IPS-11a (cell line): ENCODE measurements around the gene TM4SF20.
"Not testable (repeated sequence)": the region's sequence is repeated elsewhere in the genome, so short reads cannot be mapped to it uniquely, and the experiment has no call there.

Experiments used
- H3K4me3 ChIP-seq: one replicate; pipeline ENCODE4 v1.5.1; 2013; ENCODE audit warnings: low read depth, low read length, control low read depth

The TM4SF20 gene

DNA sequence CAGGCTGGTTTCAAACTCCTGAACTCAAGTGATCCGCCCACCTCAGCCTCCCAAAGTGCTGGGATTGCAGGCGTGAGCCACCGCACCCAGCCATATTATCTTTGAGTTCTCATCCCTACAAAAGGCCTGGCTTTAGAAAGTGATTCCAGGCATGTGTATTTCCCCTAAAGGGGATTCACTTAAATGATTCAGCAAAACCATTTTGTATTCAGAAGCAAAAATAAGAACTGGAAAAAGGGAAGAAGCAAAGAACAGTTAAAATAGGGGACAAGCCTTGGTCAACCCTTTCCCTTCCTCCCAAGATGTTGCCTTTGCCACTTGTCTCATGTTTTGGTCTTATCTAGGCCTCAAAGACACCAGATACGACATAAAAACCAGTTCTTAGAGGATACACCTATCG, 10.5 kb downstream of the TM4SF20 start:
- no peak overlapping the region for H3K4me3 ChIP-seq

DNA sequence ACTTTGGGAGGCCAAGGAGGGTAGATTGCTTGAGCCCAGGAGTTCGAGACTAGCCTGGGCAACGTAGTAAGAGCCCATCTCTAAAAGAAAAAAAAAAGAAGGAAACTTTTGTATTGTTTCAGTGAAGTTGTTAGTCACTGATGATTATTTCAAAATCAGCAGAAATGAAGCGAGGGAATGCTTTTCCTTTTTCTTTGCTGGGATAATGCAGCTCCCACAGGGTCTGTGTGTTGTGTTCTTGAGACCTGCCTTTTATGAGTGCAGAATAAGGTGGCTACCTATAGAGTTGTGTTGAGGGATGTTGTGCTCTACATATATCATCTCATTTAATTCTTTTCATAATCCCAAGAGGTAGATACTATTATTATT, 11.7 kb downstream of the TM4SF20 start:
- no peak overlapping the region for H3K4me3 ChIP-seq

DNA sequence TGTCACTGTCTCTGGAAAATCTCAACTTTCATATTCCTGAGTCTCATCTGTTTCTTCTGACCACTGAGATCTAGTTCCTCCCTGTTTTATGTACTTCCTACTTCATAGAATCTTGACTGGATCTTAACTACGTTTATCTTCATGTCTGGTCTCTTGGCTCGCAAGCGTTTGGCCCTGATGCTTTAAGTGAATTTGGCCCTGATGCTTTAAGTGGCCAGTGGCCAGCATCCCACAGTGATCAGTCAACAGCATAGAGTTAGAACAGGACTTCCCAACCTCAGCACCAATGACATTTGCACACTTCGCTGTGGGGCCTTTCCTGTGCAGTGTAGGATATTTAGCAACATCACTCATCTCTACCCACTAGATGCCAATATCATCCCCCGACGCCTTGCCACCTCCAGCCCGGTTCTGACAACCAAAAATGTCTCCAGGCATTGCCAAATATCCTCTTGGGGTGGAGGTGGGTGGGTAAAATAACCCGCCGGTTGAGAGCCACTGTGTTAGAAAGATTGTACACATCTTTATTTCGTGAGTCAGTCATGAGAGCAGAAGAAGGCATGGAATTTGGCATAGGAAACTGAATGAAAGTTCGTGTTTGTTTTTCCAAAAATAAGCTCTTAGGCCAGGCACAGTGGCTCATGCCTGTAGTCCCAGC, 12.2 kb downstream of the TM4SF20 start:
- H3K4me3 ChIP-seq = no peak overlapping the region

DNA sequence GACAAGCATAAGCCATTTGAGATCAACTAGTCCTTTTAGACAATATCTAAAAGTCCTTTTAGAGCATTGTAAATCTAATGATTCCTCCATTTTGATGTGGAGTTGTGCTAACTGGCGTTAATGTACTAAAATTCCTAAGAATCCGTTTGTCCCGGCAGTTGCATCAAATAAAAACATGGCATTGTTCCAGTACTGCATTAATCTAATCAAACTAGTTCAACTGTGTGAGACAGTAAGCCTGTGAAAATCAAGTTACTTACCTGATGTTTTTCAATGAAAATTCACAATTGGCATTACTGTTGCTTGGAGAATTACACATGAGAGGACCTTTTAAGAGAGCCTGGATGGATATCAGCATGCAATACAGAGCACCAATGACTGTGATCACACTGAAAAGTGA, 13.3 kb downstream of the TM4SF20 start:
- H3K4me3 ChIP-seq = no peak overlapping the region

- H3K4me3 ChIP-seq = not testable (repeated sequence)
Observed at GRCh38 chr2:227364585-227365263, 14.4 kb downstream of the TM4SF20 start.

DNA sequence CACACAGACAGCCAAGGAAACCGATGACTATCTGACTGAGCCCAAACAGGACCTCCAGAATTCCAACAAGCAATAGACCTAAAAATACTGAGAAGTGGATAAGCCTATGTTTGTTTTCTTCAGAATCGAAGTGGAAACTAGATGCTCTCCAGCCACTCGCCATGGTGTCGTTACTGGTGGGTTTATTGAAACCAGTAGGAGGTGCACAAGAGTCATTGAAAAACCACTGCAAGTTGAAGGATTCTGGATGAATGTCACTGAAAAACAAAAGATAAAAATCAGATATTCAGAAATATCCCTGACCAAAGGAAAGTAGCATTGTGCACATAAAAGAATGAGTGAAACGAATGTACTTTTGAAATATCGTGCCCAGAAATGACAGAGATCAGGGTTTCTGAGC, 15.3 kb downstream of the TM4SF20 start:
- no peak overlapping the region for H3K4me3 ChIP-seq

DNA sequence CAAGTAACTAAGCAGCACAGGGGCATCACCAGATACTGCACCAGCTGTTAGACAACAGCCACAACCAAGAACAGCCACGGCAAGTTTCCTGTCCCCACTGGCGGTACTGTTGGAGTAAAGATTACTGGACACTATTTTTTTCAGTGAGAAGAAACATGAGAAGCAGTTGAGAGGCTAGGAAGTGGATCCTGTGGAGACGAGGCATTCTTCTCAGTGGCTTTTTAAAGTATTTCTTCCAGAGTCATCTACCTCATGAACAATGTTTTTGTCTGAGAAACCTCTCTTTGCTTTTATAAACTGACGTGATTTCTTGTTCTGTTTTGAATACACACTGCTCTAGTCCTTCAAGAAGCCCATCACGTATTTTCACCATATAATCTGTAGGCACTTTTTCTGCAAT, 18.8 kb downstream of the TM4SF20 start:
- H3K4me3 ChIP-seq = no peak overlapping the region

DNA sequence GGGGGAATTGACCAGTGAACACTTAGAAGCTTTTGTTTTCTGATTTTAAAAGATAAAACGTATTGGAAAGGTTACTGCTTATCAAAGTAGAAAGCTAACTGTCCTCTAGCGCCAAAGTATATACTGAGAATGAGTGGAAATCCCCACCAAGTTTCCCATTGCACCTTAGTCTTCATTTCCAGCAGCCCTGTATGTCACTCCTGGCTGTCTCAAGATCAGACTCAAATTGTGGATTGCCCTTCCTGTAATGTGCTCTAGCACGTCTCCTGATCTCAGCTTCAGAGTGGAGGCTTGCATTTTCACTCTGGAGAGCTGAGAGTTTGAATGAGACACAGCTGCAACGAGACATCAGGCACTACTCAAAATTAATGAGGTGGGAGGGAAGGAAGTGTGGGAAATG, 27.5 kb downstream of the TM4SF20 start:
- no peak overlapping the region for H3K4me3 ChIP-seq

GRCh38 chr2:227349989-227350612, 29.0 kb downstream of the TM4SF20 start:
- no peak overlapping the region for H3K4me3 ChIP-seq

GRCh38 chr2:227348324-227348723, 30.8 kb downstream of the TM4SF20 start:
- no peak overlapping the region for H3K4me3 ChIP-seq

DNA sequence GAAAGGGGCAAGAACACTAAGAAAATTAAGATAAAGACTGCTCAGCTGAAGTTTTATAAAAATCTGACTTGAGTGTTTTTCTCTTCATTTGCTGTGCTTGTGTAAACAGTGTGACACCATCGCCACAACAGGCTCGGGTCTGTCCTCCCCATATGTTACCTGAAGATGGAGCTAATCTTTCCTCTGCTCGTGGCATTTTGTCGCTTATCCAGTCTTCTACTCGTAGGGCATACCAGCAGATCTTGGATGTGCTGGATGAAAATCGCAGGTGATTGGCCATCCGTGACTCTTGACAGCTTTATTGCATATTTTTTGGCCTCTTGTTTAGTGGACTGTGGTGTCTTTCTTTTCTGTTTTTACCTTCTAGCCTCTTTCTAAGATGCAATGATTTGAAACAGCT, 32.0 kb downstream of the TM4SF20 start:
- H3K4me3 ChIP-seq = no peak overlapping the region

- H3K4me3 ChIP-seq = no peak overlapping the region
Observed at GRCh38 chr2:227344231-227344630, 34.9 kb downstream of the TM4SF20 start.

DNA sequence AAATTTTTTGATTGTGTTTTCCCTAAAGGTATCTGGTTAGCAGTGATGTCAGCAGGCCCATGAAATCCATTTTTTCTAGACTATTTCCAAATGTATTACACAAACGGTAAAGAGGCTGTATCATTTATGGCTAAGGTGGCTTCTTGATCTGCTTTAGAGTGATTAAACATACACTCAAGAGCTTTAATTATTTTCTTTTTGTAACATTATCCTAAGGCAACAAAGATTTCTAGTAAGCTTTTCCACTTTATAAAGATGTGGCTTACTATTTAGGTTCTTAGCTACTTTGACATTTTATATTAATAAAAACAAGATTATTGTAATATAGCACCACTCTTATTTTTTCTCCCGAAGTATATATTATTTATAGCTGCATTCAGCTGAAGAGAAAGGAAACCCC, 37.6 kb downstream of the TM4SF20 start:
- no peak overlapping the region for H3K4me3 ChIP-seq

- no peak overlapping the region for H3K4me3 ChIP-seq
Observed at GRCh38 chr2:227340106-227340505, 39.0 kb downstream of the TM4SF20 start.

DNA sequence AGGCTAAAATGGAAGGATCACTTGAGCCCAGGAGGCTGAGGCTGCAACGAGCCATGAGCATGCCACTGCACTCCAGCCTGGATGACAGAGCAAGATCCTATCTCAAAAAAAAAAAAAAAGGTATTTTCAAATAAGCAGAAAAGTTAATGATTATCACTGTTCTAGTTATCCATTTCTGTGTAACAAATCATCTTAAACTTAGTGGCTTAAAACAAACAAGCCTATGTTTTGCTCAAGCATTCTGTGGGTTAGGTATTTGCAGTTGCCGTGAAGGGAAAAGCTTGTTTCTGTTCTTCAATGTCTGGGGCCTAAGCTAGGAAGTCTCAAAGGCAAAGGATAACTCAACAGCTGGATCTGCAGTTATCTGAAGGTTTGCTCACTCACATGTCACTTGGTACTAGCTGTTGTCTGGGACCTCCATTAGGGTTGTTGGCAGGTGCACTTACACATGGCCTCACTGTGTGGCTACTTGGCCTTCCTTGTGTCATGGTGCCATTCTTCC, 40.0 kb downstream of the TM4SF20 start:
- H3K4me3 ChIP-seq = no peak overlapping the region

DNA sequence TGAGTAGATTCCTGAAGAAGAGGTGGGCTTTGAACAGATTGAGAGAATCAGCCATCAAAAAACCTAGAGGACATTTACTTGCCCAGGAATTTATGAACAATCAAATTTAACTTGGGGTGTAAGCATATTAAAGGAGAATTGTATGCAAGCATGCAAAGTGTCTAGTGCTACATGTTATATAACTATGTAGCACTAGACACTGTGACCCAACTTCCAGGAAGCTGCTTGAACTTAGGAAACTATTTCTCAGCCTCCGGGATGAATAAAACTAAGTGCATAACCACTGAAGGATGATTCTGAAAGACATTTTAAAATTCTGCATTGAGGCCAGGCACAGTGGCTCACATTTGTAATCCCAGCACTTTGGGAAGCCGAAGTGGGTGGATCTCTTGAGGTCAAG, 41.7 kb downstream of the TM4SF20 start:
- H3K4me3 ChIP-seq = no peak overlapping the region

GRCh38 chr2:227335713-227336112, 43.4 kb downstream of the TM4SF20 start:
- H3K4me3 ChIP-seq = no peak overlapping the region

- no peak overlapping the region for H3K4me3 ChIP-seq
Observed at GRCh38 chr2:227326783-227327182, 52.3 kb downstream of the TM4SF20 start.

GRCh38 chr2:227325839-227326195, 53.3 kb downstream of the TM4SF20 start:
- peak overlapping the region; percentile 56 for H3K4me3 ChIP-seq

DNA sequence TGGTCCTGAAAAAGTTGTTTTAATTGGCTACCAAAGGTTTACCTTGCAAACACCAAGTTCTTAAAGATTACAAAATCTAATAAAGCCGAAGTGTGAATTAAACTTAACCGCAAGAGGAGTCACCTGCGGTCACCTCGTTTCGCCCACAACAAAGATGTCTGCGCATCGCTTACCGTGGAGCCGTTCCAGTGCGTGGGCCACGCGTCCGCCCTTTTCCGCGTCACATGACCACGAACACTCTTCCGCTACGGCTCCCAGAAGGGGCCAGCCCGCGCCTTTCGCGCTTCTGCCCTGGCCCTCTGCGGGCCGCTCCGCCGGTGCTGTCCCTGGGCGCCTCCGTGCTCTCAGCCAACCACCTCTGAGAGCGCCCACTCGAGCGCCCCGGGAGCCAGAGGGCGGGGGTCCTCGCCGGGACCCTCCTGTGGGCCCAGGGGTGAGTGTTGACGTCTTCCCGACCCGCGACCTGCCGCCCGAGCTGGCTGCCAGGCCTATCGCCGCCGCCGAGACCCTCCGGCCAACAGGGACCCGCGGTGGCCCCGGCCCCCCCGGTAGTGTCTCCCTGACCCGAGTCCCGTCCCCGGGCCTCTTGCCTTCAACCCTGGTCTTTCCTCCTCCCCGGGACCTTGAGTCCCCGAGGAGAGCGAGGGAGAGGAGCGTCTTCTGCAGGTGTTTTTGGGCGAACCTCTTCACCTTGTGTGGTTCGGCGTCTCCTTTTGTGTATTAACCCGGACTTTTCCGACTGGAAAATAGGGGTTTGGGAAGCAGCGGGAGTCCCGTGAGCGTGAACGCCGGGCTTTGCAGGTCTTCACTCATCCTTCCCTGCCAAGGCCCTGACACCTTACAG, 53.9 kb downstream of the TM4SF20 start, which contains the start of gene MFF:
Gene MFF (plus strand): TSS at position 257 of the 844 bp plus-strand sequence. CDS start 5,415 bp downstream, outside the sequence.
- peak within 1 kb of the TSS; percentile 56 for H3K4me3 ChIP-seq

DNA sequence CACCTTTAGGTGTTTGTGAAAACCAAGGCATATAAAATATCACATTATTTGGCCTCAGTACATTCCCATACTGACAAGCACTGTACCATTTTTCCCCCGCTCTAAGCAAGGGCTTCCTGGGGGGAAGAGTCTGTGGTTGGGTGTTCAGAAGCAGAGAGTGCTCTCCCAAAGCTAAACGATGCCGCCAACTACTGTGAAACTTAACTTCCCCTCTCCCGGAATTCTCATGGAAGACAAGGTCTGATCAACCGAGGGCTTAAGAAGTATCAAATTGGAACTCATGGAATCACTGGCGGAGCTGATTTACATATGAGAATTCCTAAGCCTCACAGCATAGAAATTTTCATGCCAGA, 54.5 kb downstream of the TM4SF20 start:
- H3K4me3 ChIP-seq = peak overlapping the region; percentile 56
